Sigmoid colon (tissue), 7 donors: ENCODE results near the gene IFNLR1. TPM values are rescaled to one million over a fixed set of nuclear protein-coding genes. Genes with fewer than 3 reads are reported as not detected.

ENCODE experiments used
- DNase-seq: peaks from one replicate; pipeline ENCODE4 v3.0.0-alpha.2; 2019
- H3K27ac ChIP-seq, 4 donors: fragments of 200-600 bp; sonication (generic); one replicate each; pipeline ENCODE4 v1.5.1; 2016 to 2019; ENCODE audit warnings: mild to moderate bottlenecking in 1 of 4
- H3K27me3 ChIP-seq, 3 donors: fragments of 200-600 bp; sonication (generic); one replicate each; pipeline ENCODE4 v1.5.1; 2019; ENCODE audit warnings: mild to moderate bottlenecking in 1 of 3
- H3K36me3 ChIP-seq, 4 donors: fragments of 200-600 bp; sonication (generic); one replicate each; pipeline ENCODE4 v1.5.1; 2016 to 2019
- H3K4me1 ChIP-seq, 4 donors: fragments of 200-600 bp; sonication (generic); one replicate each; pipeline ENCODE4 v1.5.1; 2017 to 2019
- H3K4me3 ChIP-seq, 4 donors: fragments of 200-600 bp; sonication (generic); one replicate each; pipeline ENCODE4 v1.5.1; 2017 to 2019; ENCODE audit warnings: mild to moderate bottlenecking in 2 of 4, moderate library complexity in 1 of 4
- H3K9me3 ChIP-seq, 4 donors: fragments of 200-600 bp in 3 of 4; sonication (generic) in 3 of 4; one replicate each; pipeline versions ENCODE4 v1.5.1 to v1.6.1; 2013 to 2019
- CTCF ChIP-seq, 4 experiments: fragments of 450-650 bp in 3 of 4; fragments of 200-600 bp in 1 of 4; IDR thresholded peaks; one replicate each; pipeline ENCODE4 v1.5.1; 2016 to 2019; ENCODE audit warnings: antibody characterized with exemption in 4 of 4, mild to moderate bottlenecking in 3 of 4, moderate library complexity in 2 of 4
- EP300 ChIP-seq, 4 donors: sonication (generic); formaldehyde crosslinking; IDR thresholded peaks; one replicate each; pipeline ENCODE4 v1.6.1; 2017; ENCODE audit warnings: antibody characterized with exemption in 4 of 4
- POLR2A ChIP-seq, 2 donors: fragments of 450-650 bp; IDR thresholded peaks; one replicate each; pipeline ENCODE4 v1.6.1; 2016; ENCODE audit warnings: antibody characterized with exemption in 2 of 2, mild to moderate bottlenecking in 2 of 2, moderate library complexity in 2 of 2
- POLR2AphosphoS5 ChIP-seq, 4 donors: sonication (generic); formaldehyde crosslinking; IDR thresholded peaks; one replicate each; pipeline ENCODE4 v1.6.1; 2017; ENCODE audit warnings: antibody characterized with exemption in 4 of 4
- WGBS, 2 donors: extraction: QIAGEN DNeasy Blood & Tissue Kit; methylation state at CpG; one replicate each; pipeline ENCODE4 v1.1.7; 2013; 5-methylcytosine and 5-hydroxymethylcytosine counted together
- intact Hi-C: fragments of 100-400 bp; cut with DNase I; formaldehyde crosslinking; loops from one replicate; pipeline ENCODE4 v1.15.1; 2023
- polyA plus RNA-seq, 3 donors: library from polyadenylated mRNA; stranded (reverse); fragments of 200-250 nt; gene quantifications; one replicate each; pipeline ENCODE4 v1.2.3, GENCODE V29; 2013
- total RNA-seq, 4 donors: library from RNA; depleted of rRNA; stranded (reverse); fragments of >200 nt; gene quantifications; one replicate each; pipeline ENCODE4 v1.1.0, GENCODE V29; 2016
- donor health status: healthy with polysubstance abuse.
- donor health status: Bipolar disorder and iron deficiency.
- donor health status: healthy.

The IFNLR1 gene
- total and polyA plus RNA-seq, 7 donors: 0.28 to 8.7 (median 4.2) TPM; not detected in 2

GRCh38 chr1:24150234-24151174, 36.6 kb downstream of the IFNLR1 start:
- 8 to 14% methylated on average over 36 of the region's 36 CpGs for WGBS, 2 donors
- H3K4me3 ChIP-seq: no peak overlapping the region
- DNase-seq: peak; percentile 91

GRCh38 chr1:24149866-24150233, 37.2 kb downstream of the IFNLR1 start:
- Histone ChIP-seq H3K36me3 (no peaks in the 10 kb centered on the region), H3K27me3 (peaks cover 3 to 33% (median 3%) of the 10 kb centered on the region in 3 donors), H3K9me3 (no peaks in the 10 kb centered on the region), H3K27ac (no peak overlapping the region), H3K4me1 (peaks cover 0 to 10% (median 7%) of the 10 kb centered on the region in 4 donors), H3K4me3 (no peak overlapping the region)
- TF ChIP-seq POLR2AphosphoS5 (IDR thresholded peaks at IDR 0.05): no peak
- TF ChIP-seq CTCF (IDR thresholded peaks at IDR 0.05): no peak
- no peak for TF ChIP-seq EP300 (IDR thresholded peaks at IDR 0.05)
- TF ChIP-seq POLR2A (IDR thresholded peaks at IDR 0.05): no peak
- DNase-seq: no peak
- WGBS, 2 donors: 10 to 65% methylated on average over 5 of the region's 5 CpGs
- intact Hi-C loops: no loop called here

More at GRCh38 chr1:24150234-24151174, 36.6 kb downstream of the IFNLR1 start:
- intact Hi-C loops: no loop called here
- Histone ChIP-seq H3K27ac (no peak overlapping the region), H3K9me3 (no peaks in the 10 kb centered on the region), H3K36me3 (no peaks in the 10 kb centered on the region), H3K27me3 (peaks cover 3 to 33% (median 3%) of the 10 kb centered on the region in 3 donors), H3K4me1 (peaks cover 0 to 10% (median 7%) of the 10 kb centered on the region in 4 donors)
- no peak for TF ChIP-seq EP300 (IDR thresholded peaks at IDR 0.05)
- TF ChIP-seq CTCF (IDR thresholded peaks at IDR 0.05): peak; percentile 52 to 88 (median 84)
- TF ChIP-seq POLR2A (IDR thresholded peaks at IDR 0.05): no peak

GRCh38 chr1:24147816-24148215, 39.3 kb downstream of the IFNLR1 start:
- 73 to 75% methylated on average over 6 of the region's 6 CpGs for WGBS, 2 donors

GRCh38 chr1:24147194-24147593, 39.9 kb downstream of the IFNLR1 start:
- no peaks in the 10 kb centered on the region for H3K36me3 ChIP-seq
- no peak overlapping the region for H3K4me3 ChIP-seq
- WGBS, 2 donors: 90 to 95% methylated on average over 9 of the region's 9 CpGs
- intact Hi-C loops: no loop called here
- no peak for DNase-seq
- no peak for TF ChIP-seq POLR2AphosphoS5 (IDR thresholded peaks at IDR 0.05)
- TF ChIP-seq CTCF (IDR thresholded peaks at IDR 0.05): no peak
- TF ChIP-seq POLR2A (IDR thresholded peaks at IDR 0.05): no peak
- TF ChIP-seq EP300 (IDR thresholded peaks at IDR 0.05): no peak
- no peaks in the 10 kb centered on the region for H3K9me3 ChIP-seq
- peaks cover 3 to 33% (median 3%) of the 10 kb centered on the region in 3 donors for H3K27me3 ChIP-seq
- H3K27ac ChIP-seq: no peak overlapping the region
- H3K4me1 ChIP-seq: peaks cover 0 to 10% (median 7%) of the 10 kb centered on the region in 4 donors

More at GRCh38 chr1:24147816-24148215, 39.3 kb downstream of the IFNLR1 start:
- no peak overlapping the region for H3K27ac ChIP-seq
- H3K9me3 ChIP-seq: no peaks in the 10 kb centered on the region
- no peaks in the 10 kb centered on the region for H3K36me3 ChIP-seq
- intact Hi-C loops: no loop called here
- no peak overlapping the region for H3K4me3 ChIP-seq
- H3K27me3 ChIP-seq: peaks cover 3 to 33% (median 3%) of the 10 kb centered on the region in 3 donors
- DNase-seq: no peak
- no peak for TF ChIP-seq CTCF (IDR thresholded peaks at IDR 0.05)
- no peak for TF ChIP-seq EP300 (IDR thresholded peaks at IDR 0.05)
- TF ChIP-seq POLR2AphosphoS5 (IDR thresholded peaks at IDR 0.05): no peak
- no peak for TF ChIP-seq POLR2A (IDR thresholded peaks at IDR 0.05)
- peaks cover 0 to 10% (median 7%) of the 10 kb centered on the region in 4 donors for H3K4me1 ChIP-seq
